Kidney tubule cell (primary cell): ENCODE measurements around the gene TNKS2.

ENCODE experiments used
- DNase-seq: peaks from one replicate; pipeline ENCODE4 v3.0.0-alpha.2; 2018; ENCODE audit warnings: low spot score

Gene TNKS2

GRCh38 chr10:91908337-91909116 is 110.3 kb downstream of the TNKS2 start:
- peak; percentile 87 for DNase-seq

DNA sequence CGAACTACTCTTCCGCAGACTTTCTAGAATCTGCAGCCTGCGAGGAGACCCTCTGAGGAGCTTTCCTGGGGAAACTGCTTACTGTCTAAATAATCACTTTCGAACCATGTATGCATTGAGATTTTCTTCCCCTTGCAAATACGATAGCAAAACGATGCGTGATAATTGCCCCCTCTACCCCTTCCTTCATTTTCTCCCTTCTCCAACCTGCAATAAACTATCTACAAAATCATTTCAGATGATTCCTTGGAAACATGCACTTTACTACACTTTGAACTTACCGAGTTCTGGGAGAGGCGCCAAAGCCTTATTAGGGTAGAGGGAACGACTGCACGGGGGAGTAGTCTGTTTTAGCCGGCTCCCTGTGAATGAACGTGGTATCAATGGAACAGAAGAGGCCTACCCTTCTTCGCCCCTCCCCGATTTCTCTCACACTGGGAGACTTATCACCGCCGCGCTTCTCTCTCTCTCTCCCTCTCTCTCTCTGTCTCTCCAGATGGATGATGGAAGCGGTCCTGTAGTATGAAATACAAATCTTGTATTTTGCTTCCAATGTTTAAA is 111.0 kb downstream of the TNKS2 start, which contains the start of gene FGFBP3:
FGFBP3 (minus strand) TSS at position 370 of the 561 bp plus-strand sequence. CDS start 517 bp downstream, outside the sequence.
- peak; percentile 38 for DNase-seq

DNA sequence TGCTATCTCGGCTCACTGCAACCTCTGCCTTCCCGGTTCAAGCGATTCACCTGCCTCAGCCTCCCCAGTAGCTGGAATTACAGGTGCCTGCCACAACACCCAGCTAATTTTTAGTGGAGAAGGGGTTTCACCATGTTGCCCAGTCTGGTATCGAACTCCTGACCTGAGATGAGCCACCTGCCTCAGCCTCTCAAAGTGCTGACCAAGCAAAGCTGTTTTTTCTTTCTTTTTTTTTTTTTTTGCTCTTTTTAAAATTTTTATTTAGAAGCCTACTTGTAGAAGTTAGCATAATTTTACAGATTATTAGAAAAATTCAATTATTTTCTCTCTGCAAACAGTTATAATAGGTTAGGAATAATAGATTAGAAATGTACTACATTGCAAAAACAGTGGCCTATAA is 112.2 kb downstream of the TNKS2 start:
- DNase-seq = no peak
